ENCODE data around the gene NR6A1. TPM values are rescaled to one million over a fixed set of nuclear protein-coding genes. Genes with fewer than 3 reads are reported as not detected.

The NR6A1 gene
- polyA plus RNA-seq, 1 donor from 2014 or later = 4.3 TPM

- Histone ChIP-seq H3K27ac (ENCODE audit: low read length) (no peak overlapping the region), H3K4me2 (ENCODE audit: low read length) (no peak overlapping the region)
Observed at GRCh38 chr9:124584631-124585030, 186.5 kb downstream of the NR6A1 start.

DNA sequence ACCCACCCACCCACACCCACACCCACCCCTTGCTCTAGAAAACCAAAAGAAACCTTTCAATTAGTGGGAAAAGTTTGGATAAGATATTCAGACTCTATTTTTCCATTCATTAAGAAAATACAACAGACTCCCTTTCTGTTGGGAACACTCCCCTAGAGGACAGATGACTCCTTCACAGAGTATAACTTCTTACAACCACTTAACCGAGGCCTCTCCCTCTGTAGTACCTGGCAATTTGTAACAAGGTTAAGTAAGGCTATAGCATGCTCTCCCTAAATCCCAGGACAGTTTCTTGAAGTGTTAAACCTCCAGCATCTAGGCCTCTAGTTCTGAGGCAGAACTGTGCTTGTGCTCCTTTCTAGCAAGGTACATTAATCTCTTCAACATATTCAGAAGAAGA, 188.0 kb downstream of the NR6A1 start:
- no peaks in the 10 kb centered on the region for H3K36me3 ChIP-seq (ENCODE audit: insufficient read depth, low read length)
- no peak overlapping the region for H3K9ac ChIP-seq (ENCODE audit: low read length)
- no peaks in the 10 kb centered on the region for H3K27me3 ChIP-seq (ENCODE audit: insufficient read depth, low read depth, low read length)
- H2AFZ ChIP-seq (ENCODE audit: low read depth, low read length) = no peak overlapping the region
- H3K9me2 ChIP-seq (ENCODE audit: insufficient read depth, low read length) = no peaks in the 10 kb centered on the region
- H3K9me3 ChIP-seq (ENCODE audit: low read length) = no peaks in the 10 kb centered on the region
- H3K79me2 ChIP-seq (replicated peaks; ENCODE audit: insufficient read depth, low read length) = peaks cover 4% of the 10 kb centered on the region
- no peak overlapping the region for H3K4me2 ChIP-seq (ENCODE audit: low read length)
- H3K27ac ChIP-seq (ENCODE audit: low read length) = no peak overlapping the region
- no peaks in the 10 kb centered on the region for H3F3A ChIP-seq (ENCODE audit: insufficient read depth, low read length, poor library complexity, severe bottlenecking)
- H4K20me1 ChIP-seq (ENCODE audit: insufficient read depth) = no peaks in the 10 kb centered on the region
- no peak overlapping the region for H3K4me3 ChIP-seq (ENCODE audit: low read length)
- no peak for TF ChIP-seq RAD21 (conservative IDR thresholded peaks at IDR 0.05)
- TF ChIP-seq, protein P1, sequence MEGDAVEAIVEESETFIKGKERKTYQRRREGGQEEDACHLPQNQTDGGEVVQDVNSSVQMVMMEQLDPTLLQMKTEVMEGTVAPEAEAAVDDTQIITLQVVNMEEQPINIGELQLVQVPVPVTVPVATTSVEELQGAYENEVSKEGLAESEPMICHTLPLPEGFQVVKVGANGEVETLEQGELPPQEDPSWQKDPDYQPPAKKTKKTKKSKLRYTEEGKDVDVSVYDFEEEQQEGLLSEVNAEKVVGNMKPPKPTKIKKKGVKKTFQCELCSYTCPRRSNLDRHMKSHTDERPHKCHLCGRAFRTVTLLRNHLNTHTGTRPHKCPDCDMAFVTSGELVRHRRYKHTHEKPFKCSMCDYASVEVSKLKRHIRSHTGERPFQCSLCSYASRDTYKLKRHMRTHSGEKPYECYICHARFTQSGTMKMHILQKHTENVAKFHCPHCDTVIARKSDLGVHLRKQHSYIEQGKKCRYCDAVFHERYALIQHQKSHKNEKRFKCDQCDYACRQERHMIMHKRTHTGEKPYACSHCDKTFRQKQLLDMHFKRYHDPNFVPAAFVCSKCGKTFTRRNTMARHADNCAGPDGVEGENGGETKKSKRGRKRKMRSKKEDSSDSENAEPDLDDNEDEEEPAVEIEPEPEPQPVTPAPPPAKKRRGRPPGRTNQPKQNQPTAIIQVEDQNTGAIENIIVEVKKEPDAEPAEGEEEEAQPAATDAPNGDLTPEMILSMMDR (IDR thresholded peaks at IDR 0.05; ENCODE audit: poor library complexity, severe bottlenecking) = no peak

More at GRCh38 chr9:124584631-124585030, 186.5 kb downstream of the NR6A1 start:
- H2AFZ ChIP-seq (ENCODE audit: low read depth, low read length) = no peak overlapping the region
- no peaks in the 10 kb centered on the region for H4K20me1 ChIP-seq (ENCODE audit: insufficient read depth)
- H3K9ac ChIP-seq (ENCODE audit: low read length) = no peak overlapping the region
- no peaks in the 10 kb centered on the region for H3K9me2 ChIP-seq (ENCODE audit: insufficient read depth, low read length)
- peaks cover 4% of the 10 kb centered on the region for H3K79me2 ChIP-seq (replicated peaks; ENCODE audit: insufficient read depth, low read length)
- H3K9me3 ChIP-seq (ENCODE audit: low read length) = no peaks in the 10 kb centered on the region
- no peaks in the 10 kb centered on the region for H3K36me3 ChIP-seq (ENCODE audit: insufficient read depth, low read length)
- no peaks in the 10 kb centered on the region for H3F3A ChIP-seq (ENCODE audit: insufficient read depth, low read length, poor library complexity, severe bottlenecking)
- TF ChIP-seq TAF1 (IDR thresholded peaks at IDR 0.05; ENCODE audit: low read depth) (no peak), EP300 (conservative IDR thresholded peaks at IDR 0.05; ENCODE audit: poor library complexity, severe bottlenecking) (no peak), REST (IDR thresholded peaks at IDR 0.05; ENCODE audit: borderline replicate concordance) (no peak), MXI1 (conservative IDR thresholded peaks at IDR 0.05; ENCODE audit: poor library complexity, severe bottlenecking) (no peak), RAD21 (conservative IDR thresholded peaks at IDR 0.05) (no peak), POLR2AphosphoS5 (IDR thresholded peaks at IDR 0.05) (no peak), EZH2 (IDR thresholded peaks at IDR 0.05; ENCODE audit: borderline replicate concordance, insufficient read depth, low read length, poor library complexity, severe bottlenecking) (no peak), SMC3 (conservative IDR thresholded peaks at IDR 0.05; ENCODE audit: poor library complexity) (no peak)
- TF ChIP-seq, protein P1 (IDR thresholded peaks at IDR 0.05; ENCODE audit: poor library complexity, severe bottlenecking) = no peak
- no peak overlapping the region for H3K4me3 ChIP-seq (ENCODE audit: low read length)
- no peaks in the 10 kb centered on the region for H3K27me3 ChIP-seq (ENCODE audit: insufficient read depth, low read depth, low read length)
